H1 (cell line): ENCODE data around the gene EHHADH. TPM values are rescaled to one million over a fixed set of nuclear protein-coding genes. Genes with fewer than 3 reads are reported as not detected.

Experiments used
- BRCA1 ChIP-seq: IDR thresholded peaks from 2 replicates; pipeline ENCODE4 v1.6.1; 2012; ENCODE audit warnings: low read depth, low read length, improper control_type of control experiment
- KDM5A ChIP-seq: fragments of 200-600 bp; IDR thresholded peaks from 2 replicates; pipeline ENCODE4 v1.7.1; 2012; ENCODE audit warnings: mild to moderate bottlenecking, low read length, inconsistent platforms, mixed read lengths
- POU5F1 ChIP-seq: IDR thresholded peaks from 2 replicates; pipeline ENCODE4 v1.6.1; 2011; ENCODE audit warnings: low read depth, mild to moderate bottlenecking, low read length, moderate library complexity
- RBBP5 ChIP-seq: IDR thresholded peaks from 2 replicates; pipeline ENCODE4 v1.7.1; 2012; ENCODE audit warnings: low read depth, mild to moderate bottlenecking, inconsistent platforms, low read length, moderate library complexity, borderline replicate concordance
- RFX5 ChIP-seq: IDR thresholded peaks from 2 replicates; pipeline ENCODE4 v1.6.1; 2011; ENCODE audit warnings: low read depth, low read length, improper control_type of control experiment, borderline replicate concordance
- SIRT6 ChIP-seq: IDR thresholded peaks from one replicate; pipeline ENCODE4 v1.7.1; 2012; ENCODE audit warnings: low read length, inconsistent platforms
- polyA plus RNA-seq, 7 experiments: library from polyadenylated mRNA; depleted of rRNA in 3 of 7; stranded (reverse) in 5 of 7; unstranded in 2 of 7; fragments of >200 nt in 5 of 7; fragments of 200-250 nt in 2 of 7; gene quantifications; 1 replicate in 5 of 7; 2 replicates in 1 of 7; 4 replicates in 1 of 7; pipeline versions ENCODE4 v1.2.1 to v1.2.3, GENCODE V29; 2011 to 2013; ENCODE audit warnings: missing spikeins in 2 of 7, mixed read lengths in 2 of 7
- total RNA-seq: library from RNA; stranded (reverse); fragmentation: NEBNext Ultra II Directional; extraction: Animal tissue kit (Norgen Biotek cat#: 25700); gene quantifications from 2 replicates; pipeline ENCODE4 v1.2.1, GENCODE V29; 2021
- TF ChIP-seq, protein P1 (sequence below): fragments of 300-600 bp; sonication (generic); IDR thresholded peaks from 2 replicates; pipeline ENCODE4 v1.7.1; 2012; ENCODE audit warnings: low read length, moderate library complexity, mild to moderate bottlenecking, inconsistent platforms; ENCODE audit not compliant: insufficient replicate concordance
- TF ChIP-seq, protein P2 (sequence below), 3 experiments: IDR thresholded peaks; 1 replicate in 2 of 3; 2 replicates in 1 of 3; pipeline versions ENCODE4 v1.5.1 to v1.6.1; 2011; ENCODE audit warnings: low read length in 3 of 3, mild to moderate bottlenecking in 3 of 3, inconsistent platforms in 2 of 3, low read depth in 1 of 3, moderate library complexity in 1 of 3; ENCODE audit not compliant: insufficient read depth in 1 of 3; ENCODE audit errors: control extremely low read depth in 1 of 3

The EHHADH gene
- total and polyA plus RNA-seq, 2 of the 8 experiments (the other 6 are each of a cell fraction or from before 2014, with no cell fraction given) = 1.4 to 3.5 TPM

DNA sequence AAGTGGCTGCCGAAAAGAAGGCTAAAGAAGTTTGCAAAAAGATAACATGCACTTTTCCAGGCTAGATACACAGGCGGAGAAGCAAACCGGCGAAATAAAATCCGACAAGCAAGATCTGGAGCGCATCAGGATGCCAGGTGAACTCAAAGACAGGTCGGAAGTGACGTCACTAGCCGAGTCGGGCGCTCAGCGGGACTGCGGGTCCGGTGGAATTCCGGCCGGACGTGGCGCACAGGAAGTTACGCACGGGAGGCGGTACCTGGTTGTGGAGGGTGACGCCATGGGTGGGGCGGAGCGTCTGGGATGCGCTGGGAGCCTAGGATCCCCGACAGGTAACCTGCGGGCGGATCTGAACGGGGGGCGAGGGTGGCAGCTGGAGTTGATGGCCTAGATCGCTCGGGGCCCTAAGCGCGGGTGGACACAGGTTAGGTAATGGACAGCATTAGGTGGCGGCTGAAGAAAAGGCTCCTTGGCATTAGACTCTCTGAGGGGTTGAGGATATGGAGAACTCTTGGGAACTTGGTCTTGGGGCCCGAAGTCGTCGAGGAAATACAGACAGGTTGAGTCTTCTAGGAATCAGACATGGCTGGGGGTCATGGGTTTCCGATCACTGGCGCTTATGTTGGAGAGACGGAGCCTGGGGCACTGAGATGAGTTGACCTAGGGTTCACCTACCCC is 29.0 kb upstream of the EHHADH start (continued):
- TF ChIP-seq RBBP5 (0 out of 2 replicates have a peak, but pooled peaks have one; percentile 47), KDM5A (no peak), SIRT6 (no peak), POU5F1 (no peak), RFX5 (no peak), BRCA1 (peak; percentile 56; the same call in 1 of the 2 replicates)
- TF ChIP-seq, protein P1, sequence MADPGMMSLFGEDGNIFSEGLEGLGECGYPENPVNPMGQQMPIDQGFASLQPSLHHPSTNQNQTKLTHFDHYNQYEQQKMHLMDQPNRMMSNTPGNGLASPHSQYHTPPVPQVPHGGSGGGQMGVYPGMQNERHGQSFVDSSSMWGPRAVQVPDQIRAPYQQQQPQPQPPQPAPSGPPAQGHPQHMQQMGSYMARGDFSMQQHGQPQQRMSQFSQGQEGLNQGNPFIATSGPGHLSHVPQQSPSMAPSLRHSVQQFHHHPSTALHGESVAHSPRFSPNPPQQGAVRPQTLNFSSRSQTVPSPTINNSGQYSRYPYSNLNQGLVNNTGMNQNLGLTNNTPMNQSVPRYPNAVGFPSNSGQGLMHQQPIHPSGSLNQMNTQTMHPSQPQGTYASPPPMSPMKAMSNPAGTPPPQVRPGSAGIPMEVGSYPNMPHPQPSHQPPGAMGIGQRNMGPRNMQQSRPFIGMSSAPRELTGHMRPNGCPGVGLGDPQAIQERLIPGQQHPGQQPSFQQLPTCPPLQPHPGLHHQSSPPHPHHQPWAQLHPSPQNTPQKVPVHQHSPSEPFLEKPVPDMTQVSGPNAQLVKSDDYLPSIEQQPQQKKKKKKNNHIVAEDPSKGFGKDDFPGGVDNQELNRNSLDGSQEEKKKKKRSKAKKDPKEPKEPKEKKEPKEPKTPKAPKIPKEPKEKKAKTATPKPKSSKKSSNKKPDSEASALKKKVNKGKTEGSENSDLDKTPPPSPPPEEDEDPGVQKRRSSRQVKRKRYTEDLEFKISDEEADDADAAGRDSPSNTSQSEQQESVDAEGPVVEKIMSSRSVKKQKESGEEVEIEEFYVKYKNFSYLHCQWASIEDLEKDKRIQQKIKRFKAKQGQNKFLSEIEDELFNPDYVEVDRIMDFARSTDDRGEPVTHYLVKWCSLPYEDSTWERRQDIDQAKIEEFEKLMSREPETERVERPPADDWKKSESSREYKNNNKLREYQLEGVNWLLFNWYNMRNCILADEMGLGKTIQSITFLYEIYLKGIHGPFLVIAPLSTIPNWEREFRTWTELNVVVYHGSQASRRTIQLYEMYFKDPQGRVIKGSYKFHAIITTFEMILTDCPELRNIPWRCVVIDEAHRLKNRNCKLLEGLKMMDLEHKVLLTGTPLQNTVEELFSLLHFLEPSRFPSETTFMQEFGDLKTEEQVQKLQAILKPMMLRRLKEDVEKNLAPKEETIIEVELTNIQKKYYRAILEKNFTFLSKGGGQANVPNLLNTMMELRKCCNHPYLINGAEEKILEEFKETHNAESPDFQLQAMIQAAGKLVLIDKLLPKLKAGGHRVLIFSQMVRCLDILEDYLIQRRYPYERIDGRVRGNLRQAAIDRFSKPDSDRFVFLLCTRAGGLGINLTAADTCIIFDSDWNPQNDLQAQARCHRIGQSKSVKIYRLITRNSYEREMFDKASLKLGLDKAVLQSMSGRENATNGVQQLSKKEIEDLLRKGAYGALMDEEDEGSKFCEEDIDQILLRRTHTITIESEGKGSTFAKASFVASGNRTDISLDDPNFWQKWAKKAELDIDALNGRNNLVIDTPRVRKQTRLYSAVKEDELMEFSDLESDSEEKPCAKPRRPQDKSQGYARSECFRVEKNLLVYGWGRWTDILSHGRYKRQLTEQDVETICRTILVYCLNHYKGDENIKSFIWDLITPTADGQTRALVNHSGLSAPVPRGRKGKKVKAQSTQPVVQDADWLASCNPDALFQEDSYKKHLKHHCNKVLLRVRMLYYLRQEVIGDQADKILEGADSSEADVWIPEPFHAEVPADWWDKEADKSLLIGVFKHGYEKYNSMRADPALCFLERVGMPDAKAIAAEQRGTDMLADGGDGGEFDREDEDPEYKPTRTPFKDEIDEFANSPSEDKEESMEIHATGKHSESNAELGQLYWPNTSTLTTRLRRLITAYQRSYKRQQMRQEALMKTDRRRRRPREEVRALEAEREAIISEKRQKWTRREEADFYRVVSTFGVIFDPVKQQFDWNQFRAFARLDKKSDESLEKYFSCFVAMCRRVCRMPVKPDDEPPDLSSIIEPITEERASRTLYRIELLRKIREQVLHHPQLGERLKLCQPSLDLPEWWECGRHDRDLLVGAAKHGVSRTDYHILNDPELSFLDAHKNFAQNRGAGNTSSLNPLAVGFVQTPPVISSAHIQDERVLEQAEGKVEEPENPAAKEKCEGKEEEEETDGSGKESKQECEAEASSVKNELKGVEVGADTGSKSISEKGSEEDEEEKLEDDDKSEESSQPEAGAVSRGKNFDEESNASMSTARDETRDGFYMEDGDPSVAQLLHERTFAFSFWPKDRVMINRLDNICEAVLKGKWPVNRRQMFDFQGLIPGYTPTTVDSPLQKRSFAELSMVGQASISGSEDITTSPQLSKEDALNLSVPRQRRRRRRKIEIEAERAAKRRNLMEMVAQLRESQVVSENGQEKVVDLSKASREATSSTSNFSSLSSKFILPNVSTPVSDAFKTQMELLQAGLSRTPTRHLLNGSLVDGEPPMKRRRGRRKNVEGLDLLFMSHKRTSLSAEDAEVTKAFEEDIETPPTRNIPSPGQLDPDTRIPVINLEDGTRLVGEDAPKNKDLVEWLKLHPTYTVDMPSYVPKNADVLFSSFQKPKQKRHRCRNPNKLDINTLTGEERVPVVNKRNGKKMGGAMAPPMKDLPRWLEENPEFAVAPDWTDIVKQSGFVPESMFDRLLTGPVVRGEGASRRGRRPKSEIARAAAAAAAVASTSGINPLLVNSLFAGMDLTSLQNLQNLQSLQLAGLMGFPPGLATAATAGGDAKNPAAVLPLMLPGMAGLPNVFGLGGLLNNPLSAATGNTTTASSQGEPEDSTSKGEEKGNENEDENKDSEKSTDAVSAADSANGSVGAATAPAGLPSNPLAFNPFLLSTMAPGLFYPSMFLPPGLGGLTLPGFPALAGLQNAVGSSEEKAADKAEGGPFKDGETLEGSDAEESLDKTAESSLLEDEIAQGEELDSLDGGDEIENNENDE = no peak
- TF ChIP-seq, protein P2, sequence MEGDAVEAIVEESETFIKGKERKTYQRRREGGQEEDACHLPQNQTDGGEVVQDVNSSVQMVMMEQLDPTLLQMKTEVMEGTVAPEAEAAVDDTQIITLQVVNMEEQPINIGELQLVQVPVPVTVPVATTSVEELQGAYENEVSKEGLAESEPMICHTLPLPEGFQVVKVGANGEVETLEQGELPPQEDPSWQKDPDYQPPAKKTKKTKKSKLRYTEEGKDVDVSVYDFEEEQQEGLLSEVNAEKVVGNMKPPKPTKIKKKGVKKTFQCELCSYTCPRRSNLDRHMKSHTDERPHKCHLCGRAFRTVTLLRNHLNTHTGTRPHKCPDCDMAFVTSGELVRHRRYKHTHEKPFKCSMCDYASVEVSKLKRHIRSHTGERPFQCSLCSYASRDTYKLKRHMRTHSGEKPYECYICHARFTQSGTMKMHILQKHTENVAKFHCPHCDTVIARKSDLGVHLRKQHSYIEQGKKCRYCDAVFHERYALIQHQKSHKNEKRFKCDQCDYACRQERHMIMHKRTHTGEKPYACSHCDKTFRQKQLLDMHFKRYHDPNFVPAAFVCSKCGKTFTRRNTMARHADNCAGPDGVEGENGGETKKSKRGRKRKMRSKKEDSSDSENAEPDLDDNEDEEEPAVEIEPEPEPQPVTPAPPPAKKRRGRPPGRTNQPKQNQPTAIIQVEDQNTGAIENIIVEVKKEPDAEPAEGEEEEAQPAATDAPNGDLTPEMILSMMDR (IDR thresholded peaks at IDR 0.05; ENCODE audit: control extremely low read depth in 1 of 3, insufficient read depth in 1 of 3, low read depth in 1 of 3, low read length in 3 of 3) = no peak
